ENCODE data around the gene PARVB.
"Not testable (repeated sequence)": the region's sequence is repeated elsewhere in the genome, so short reads cannot be mapped to it uniquely, and the experiment has no call there.

Gene PARVB

DNA sequence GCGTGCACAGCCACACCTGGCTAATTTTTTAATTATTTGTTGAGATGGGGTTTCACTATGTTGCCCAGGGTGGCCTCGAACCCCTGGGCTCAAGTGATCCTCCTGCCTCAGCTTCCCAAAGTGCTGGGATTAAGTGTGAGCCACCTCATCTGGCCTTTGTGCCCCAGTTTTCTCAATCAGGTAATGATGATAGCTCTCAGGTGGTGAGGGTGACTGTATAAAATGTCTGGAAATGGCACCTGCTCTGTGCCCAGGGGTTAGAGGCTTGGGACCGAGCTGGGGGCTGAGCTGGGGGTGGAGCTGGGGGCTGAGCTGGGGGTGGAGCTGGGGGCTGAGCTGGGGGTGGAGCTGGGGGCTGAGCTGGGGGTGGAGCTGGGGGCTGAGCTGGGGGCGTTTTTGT is 32.5 kb downstream of the PARVB start:
- not testable (repeated sequence) for ATAC-seq

GRCh38 chr22:44057401-44057987 is 33.4 kb downstream of the PARVB start:
- DNase-seq, result no peak
- no peak for ATAC-seq

More for the DNA sequence above, 32.5 kb downstream of the PARVB start:
- not testable (repeated sequence) for DNase-seq

- DNase-seq (no peak), ATAC-seq (no peak)
Observed at GRCh38 chr22:44063462-44064371, 39.6 kb downstream of the PARVB start.

GRCh38 chr22:44067033-44067432 is 42.9 kb downstream of the PARVB start:
- DNase-seq (no peak), ATAC-seq (no peak)

DNA sequence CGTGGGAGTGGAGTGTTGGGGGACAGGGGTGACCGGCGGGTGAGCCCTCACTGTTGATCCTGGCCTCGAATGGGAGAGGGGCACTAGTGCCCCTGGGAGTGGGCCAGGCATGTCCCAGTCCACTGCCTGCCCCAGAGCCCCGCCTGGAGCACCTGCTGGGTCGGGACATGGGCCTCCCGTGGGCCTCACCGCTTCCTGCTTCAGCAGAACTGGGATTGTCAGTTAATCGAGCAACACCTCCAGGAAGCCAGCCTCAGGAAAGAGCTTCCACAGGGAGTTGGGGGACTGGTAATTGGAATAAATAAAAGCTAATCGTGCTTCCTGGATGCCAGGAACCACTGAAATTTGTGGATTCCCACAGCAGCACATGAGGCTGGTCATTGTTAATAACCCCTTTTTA is 43.8 kb downstream of the PARVB start:
- DNase-seq (no peak), ATAC-seq (no peak)

- ATAC-seq, result peak; percentile 42
- peak; percentile 30 for DNase-seq
Observed at GRCh38 chr22:44068422-44069191, 44.5 kb downstream of the PARVB start.

- ATAC-seq (no peak), DNase-seq (no peak)
Observed at GRCh38 chr22:44070029-44070428, 45.9 kb downstream of the PARVB start.

DNA sequence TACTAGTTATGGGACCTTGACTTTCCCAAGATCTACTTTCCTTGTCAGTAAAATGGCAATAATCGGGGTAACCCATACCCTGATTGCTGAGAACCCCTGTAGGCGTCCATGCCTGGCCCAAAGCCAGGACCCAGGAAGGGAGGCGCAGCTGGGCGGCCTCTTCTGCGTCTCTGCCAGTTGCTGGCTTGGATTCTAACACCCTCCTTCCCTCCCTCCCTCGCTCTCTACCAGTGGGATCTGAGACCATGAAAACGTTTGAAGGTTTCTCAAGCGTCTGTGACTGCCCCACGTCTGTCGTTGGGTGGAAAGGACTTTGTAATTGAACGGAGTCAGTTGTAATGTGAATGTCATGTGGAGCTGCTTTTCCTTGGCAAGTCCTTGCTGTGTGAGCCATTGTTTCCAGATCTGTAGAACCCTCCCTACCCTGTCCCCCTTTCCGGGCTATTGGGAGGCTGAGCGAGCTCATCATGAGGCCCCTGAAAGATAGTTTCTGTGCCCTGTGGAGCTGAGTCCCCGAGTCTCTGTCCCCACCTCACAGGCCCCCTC is 47.8 kb downstream of the PARVB start:
- no peak for ATAC-seq
- no peak for DNase-seq

- ATAC-seq (no peak), DNase-seq (no peak)
Observed at GRCh38 chr22:44074337-44074984, 50.4 kb downstream of the PARVB start.

GRCh38 chr22:44075022-44075421 is 50.9 kb downstream of the PARVB start:
- DNase-seq (no peak), ATAC-seq (no peak)

GRCh38 chr22:44075670-44076069 is 51.6 kb downstream of the PARVB start:
- ATAC-seq (no peak), DNase-seq (no peak)

GRCh38 chr22:44076825-44077224 is 52.7 kb downstream of the PARVB start:
- ATAC-seq (no peak), DNase-seq (no peak)

- peak; percentile 45 for ATAC-seq
- peak; percentile 78 for DNase-seq
Observed at GRCh38 chr22:44080936-44081861, 57.1 kb downstream of the PARVB start.

- DNase-seq (no peak), ATAC-seq (no peak)
Observed at GRCh38 chr22:44082801-44083200, 58.7 kb downstream of the PARVB start.

DNA sequence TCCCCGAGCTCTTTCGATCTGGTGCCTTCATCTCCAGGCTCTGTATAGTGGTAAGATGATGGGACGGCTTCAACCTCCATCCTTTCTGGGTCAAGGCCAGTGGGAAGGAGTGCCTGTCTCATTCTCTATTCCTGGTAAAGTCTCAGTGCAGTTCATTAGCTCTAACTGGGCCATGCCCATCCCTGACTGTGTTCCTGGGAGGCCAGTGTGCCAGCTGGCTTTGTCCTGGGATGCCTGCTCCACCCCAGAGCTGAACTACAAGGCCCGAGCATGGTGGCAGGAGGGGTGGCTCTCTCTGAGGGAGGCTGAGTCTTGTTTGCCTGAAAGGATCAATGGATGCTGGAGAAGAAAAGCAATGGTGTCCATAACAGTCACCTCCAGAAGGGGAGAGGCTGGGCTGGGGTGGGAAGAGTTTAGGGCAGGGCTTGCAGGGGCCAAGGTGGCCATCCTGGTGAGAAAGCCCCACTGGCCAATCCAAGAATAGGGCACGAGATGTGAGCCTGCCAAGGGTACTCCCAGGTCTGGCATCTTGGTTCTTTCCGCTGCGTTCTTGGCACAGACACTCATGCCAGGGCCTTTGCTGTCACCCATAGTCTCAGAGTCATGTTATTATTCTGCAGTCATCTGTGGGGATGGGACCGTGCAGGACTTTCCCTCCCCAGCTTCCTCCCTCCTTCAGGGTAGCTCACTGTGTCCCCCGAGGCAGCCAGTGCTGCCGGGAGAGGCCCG is 60.1 kb downstream of the PARVB start:
- DNase-seq, result no peak
- no peak for ATAC-seq

DNA sequence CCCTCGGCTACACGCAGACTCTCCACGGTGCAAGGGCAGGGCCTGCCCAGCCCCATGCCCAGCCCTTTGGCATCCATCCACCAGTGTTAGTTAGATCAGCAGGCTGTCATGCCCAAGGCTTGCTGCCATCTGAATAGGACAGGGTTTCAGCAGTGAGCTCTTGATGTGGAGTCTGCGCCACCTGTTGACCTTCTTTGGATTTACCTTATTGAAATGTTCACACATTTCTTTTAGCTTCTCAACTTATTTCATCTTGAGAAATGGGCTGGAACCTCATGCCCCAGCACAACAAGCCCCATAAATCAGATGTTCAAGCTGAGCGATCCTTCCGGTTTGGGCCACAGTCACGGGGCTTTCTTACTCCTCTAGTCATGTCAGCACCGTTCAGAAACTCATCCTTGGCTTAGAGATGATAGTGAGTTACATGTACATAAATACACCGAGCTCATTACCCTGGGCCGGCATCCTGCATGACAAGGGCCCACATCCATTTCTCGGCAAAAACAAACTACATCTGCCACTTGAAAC is 61.7 kb downstream of the PARVB start:
- DNase-seq (no peak), ATAC-seq (no peak)

GRCh38 chr22:44086271-44087088 is 62.4 kb downstream of the PARVB start:
- no peak for ATAC-seq
- no peak for DNase-seq

DNA sequence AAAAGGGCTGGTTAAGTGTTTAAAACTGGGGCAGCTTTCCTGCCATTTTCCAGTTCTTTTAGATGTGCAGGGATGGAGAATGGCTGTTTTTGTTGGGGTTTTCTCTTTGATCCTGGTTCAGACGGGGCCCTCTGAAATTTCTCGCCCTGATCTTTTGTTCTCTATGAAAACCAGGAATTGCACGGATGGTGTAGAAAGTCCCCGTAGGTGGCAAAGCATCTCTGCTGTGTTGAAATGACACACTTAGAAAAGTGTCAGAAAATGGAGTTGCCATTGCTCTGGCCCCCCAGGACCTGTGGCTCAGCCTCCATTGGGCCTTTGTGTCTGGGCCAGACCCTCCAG is 63.0 kb downstream of the PARVB start:
- ATAC-seq (no peak), DNase-seq (no peak)

GRCh38 chr22:44088976-44089570 is 65.0 kb downstream of the PARVB start:
- ATAC-seq (no peak), DNase-seq (no peak)

Measured in stimulated activated naive CD8-positive, alpha-beta T cell treated with anti-CD3 and anti-CD28 coated beads, Interleukin-15, Interleukin-2, amounts not matched to agents 100 U/mL and 50 U/mL, for 24 hours (primary cell).